Upper lobe of left lung (tissue), 6 donors: ENCODE measurements around the gene ZNF518A. TPM values are rescaled to one million over a fixed set of nuclear protein-coding genes. Genes with fewer than 3 reads are reported as not detected.
"Not testable (repeated sequence)": the region's sequence is repeated elsewhere in the genome, so short reads cannot be mapped to it uniquely, and the experiment has no call there.

Experiments
- ATAC-seq, 2 donors: fragments of 200-7000 bp; cut with Tn5 transposase; one replicate each; pipeline ENCODE4 v1.9.1; 2022; ENCODE audit warnings: mild to moderate bottlenecking in 2 of 2, moderate library complexity in 2 of 2; ENCODE audit not compliant: low FRiP score in 2 of 2
- DNase-seq, 2 donors: peaks; one replicate each; pipeline ENCODE4 v3.0.0-alpha.2; 2019 to 2020
- H3K27ac ChIP-seq, 4 donors: fragments of 200-600 bp; sonication (generic); one replicate each; pipeline ENCODE4 v1.5.1; 2016 to 2019
- H3K27me3 ChIP-seq, 4 donors: fragments of 200-600 bp; sonication (generic); one replicate each; pipeline ENCODE4 v1.5.1; 2017 to 2019
- H3K36me3 ChIP-seq, 4 donors: fragments of 200-600 bp; sonication (generic); one replicate each; pipeline ENCODE4 v1.5.1; 2016 to 2019
- H3K4me1 ChIP-seq, 4 donors: fragments of 200-600 bp; sonication (generic); one replicate each; pipeline ENCODE4 v1.5.1; 2018 to 2019
- H3K4me3 ChIP-seq, 4 donors: fragments of 200-600 bp; sonication (generic); one replicate each; pipeline ENCODE4 v1.5.1; 2017 to 2019; ENCODE audit warnings: mild to moderate bottlenecking in 2 of 4, moderate library complexity in 1 of 4
- H3K9me3 ChIP-seq, 4 donors: fragments of 200-600 bp; sonication (generic); one replicate each; pipeline ENCODE4 v1.5.1; 2018 to 2019
- CTCF ChIP-seq, 6 experiments: fragments of 450-650 bp in 4 of 6; fragments of 200-600 bp in 2 of 6; sonication (generic) in 2 of 6; IDR thresholded peaks; one replicate each; pipeline ENCODE4 v1.5.1; 2016 to 2019; ENCODE audit warnings: antibody characterized with exemption in 6 of 6
- EP300 ChIP-seq, 4 donors: sonication (generic); formaldehyde crosslinking; IDR thresholded peaks; one replicate each; pipeline ENCODE4 v1.5.1; 2017; ENCODE audit warnings: antibody characterized with exemption in 4 of 4, control low read depth in 2 of 4
- POLR2A ChIP-seq, 4 donors: fragments of 450-650 bp; IDR thresholded peaks; one replicate each; pipeline ENCODE4 v1.5.1; 2016 to 2017; ENCODE audit warnings: antibody characterized with exemption in 4 of 4, mild to moderate bottlenecking in 2 of 4
- POLR2AphosphoS5 ChIP-seq, 2 donors: sonication (generic); formaldehyde crosslinking; IDR thresholded peaks; one replicate each; pipeline ENCODE4 v1.5.1; 2017; ENCODE audit warnings: antibody characterized with exemption in 2 of 2
- WGBS, 2 donors: methylation state at CpG; one replicate each; pipeline ENCODE4 v1.1.5; 2017 to 2018; 5-methylcytosine and 5-hydroxymethylcytosine counted together
- total RNA-seq, 6 donors: library from RNA; depleted of rRNA in 4 of 6; stranded (reverse); fragments of >200 nt in 4 of 6; gene quantifications; one replicate each; pipeline versions ENCODE4 v1.1.0 to v1.2.1, GENCODE V29; 2016 to 2021
- donor health status: DM: no; HTN: no; CAD: no; lungs with moderate emphysema.
- donor health status: DM: no; HTN: yes; CAD: no; lungs with severe emphysema.

The ZNF518A gene
- total RNA-seq, 6 donors from 2014 or later: 4.7 to 29.5 (median 16.7) TPM

- no peak for TF ChIP-seq POLR2A (IDR thresholded peaks at IDR 0.05)
- TF ChIP-seq EP300 (IDR thresholded peaks at IDR 0.05): no peak
- TF ChIP-seq CTCF (IDR thresholded peaks at IDR 0.05): no peak
- TF ChIP-seq POLR2AphosphoS5 (IDR thresholded peaks at IDR 0.05): no peak
These were observed 40.1 kb downstream of the ZNF518A start for GRCh38 chr10:96170230-96170629.

GRCh38 chr10:96172666-96173065, 42.6 kb downstream of the ZNF518A start:
- DNase-seq (no peak), ATAC-seq (no peak)
- no peak overlapping the region for H3K4me3 ChIP-seq
- no peaks in the 10 kb centered on the region for H3K36me3 ChIP-seq
- no peaks in the 10 kb centered on the region for H3K4me1 ChIP-seq
- TF ChIP-seq CTCF (IDR thresholded peaks at IDR 0.05) (no peak), EP300 (IDR thresholded peaks at IDR 0.05) (no peak), POLR2A (IDR thresholded peaks at IDR 0.05) (no peak), POLR2AphosphoS5 (IDR thresholded peaks at IDR 0.05) (no peak)
- H3K27ac ChIP-seq: no peak overlapping the region
- WGBS, 2 donors: 100% methylated on average over 1 of the region's 1 CpG
- H3K9me3 ChIP-seq: peaks cover 14 to 41% (median 37%) of the 10 kb centered on the region in 4 donors
- H3K27me3 ChIP-seq: no peaks in the 10 kb centered on the region

More at GRCh38 chr10:96170230-96170629, 40.1 kb downstream of the ZNF518A start:
- Histone ChIP-seq H3K27ac (no peak overlapping the region), H3K27me3 (no peaks in the 10 kb centered on the region), H3K4me3 (no peak overlapping the region), H3K4me1 (no peaks in the 10 kb centered on the region), H3K9me3 (peaks cover 9 to 35% (median 30%) of the 10 kb centered on the region in 4 donors), H3K36me3 (no peaks in the 10 kb centered on the region)
- ATAC-seq (no peak), DNase-seq (no peak)

GRCh38 chr10:96176985-96177384, 46.9 kb downstream of the ZNF518A start:
- WGBS, 2 donors: 97 to 98% methylated on average over 1 of the region's 1 CpG
- Histone ChIP-seq H3K36me3 (no peaks in the 10 kb centered on the region), H3K4me3 (no peak overlapping the region), H3K4me1 (no peaks in the 10 kb centered on the region), H3K27ac (no peak overlapping the region), H3K27me3 (no peaks in the 10 kb centered on the region), H3K9me3 (peaks cover 5 to 32% (median 23%) of the 10 kb centered on the region in 4 donors)
- TF ChIP-seq POLR2AphosphoS5 (IDR thresholded peaks at IDR 0.05): no peak
- TF ChIP-seq POLR2A (IDR thresholded peaks at IDR 0.05): no peak
- TF ChIP-seq CTCF (IDR thresholded peaks at IDR 0.05): no peak
- no peak for TF ChIP-seq EP300 (IDR thresholded peaks at IDR 0.05)
- DNase-seq (no peak), ATAC-seq (no peak)

- H3K4me3 ChIP-seq: no peak overlapping the region
- H3K36me3 ChIP-seq: no peaks in the 10 kb centered on the region
- ATAC-seq (no peak), DNase-seq (no peak)
- peaks cover 0 to 9% (median 5%) of the 10 kb centered on the region in 4 donors for H3K9me3 ChIP-seq
- WGBS, 2 donors: 83 to 91% methylated on average over 2 of the region's 2 CpGs
- TF ChIP-seq POLR2A (IDR thresholded peaks at IDR 0.05) (no peak), EP300 (IDR thresholded peaks at IDR 0.05) (no peak), CTCF (IDR thresholded peaks at IDR 0.05) (no peak), POLR2AphosphoS5 (IDR thresholded peaks at IDR 0.05) (no peak)
- no peaks in the 10 kb centered on the region for H3K27me3 ChIP-seq
- no peak overlapping the region for H3K27ac ChIP-seq
- H3K4me1 ChIP-seq: no peaks in the 10 kb centered on the region
These were observed 58.3 kb downstream of the ZNF518A start for GRCh38 chr10:96188421-96188820.

- Histone ChIP-seq H3K9me3 (peaks cover 0 to 5% (median 5%) of the 10 kb centered on the region in 4 donors), H3K4me1 (no peaks in the 10 kb centered on the region), H3K4me3 (no peak overlapping the region), H3K36me3 (no peaks in the 10 kb centered on the region), H3K27me3 (no peaks in the 10 kb centered on the region), H3K27ac (no peak overlapping the region)
- DNase-seq: no peak
- WGBS, 2 donors: 82 to 89% methylated on average over 1 of the region's 1 CpG
- no peak for ATAC-seq
- TF ChIP-seq POLR2AphosphoS5 (IDR thresholded peaks at IDR 0.05) (no peak), POLR2A (IDR thresholded peaks at IDR 0.05) (no peak), EP300 (IDR thresholded peaks at IDR 0.05) (no peak), CTCF (IDR thresholded peaks at IDR 0.05) (no peak)
These were observed 58.8 kb downstream of the ZNF518A start for GRCh38 chr10:96188916-96189315.

GRCh38 chr10:96189505-96189904, 59.4 kb downstream of the ZNF518A start:
- H3K4me1 ChIP-seq, H3K27ac ChIP-seq, H3K36me3 ChIP-seq, ATAC-seq, DNase-seq, H3K4me3 ChIP-seq, H3K9me3 ChIP-seq, H3K27me3 ChIP-seq: not testable (repeated sequence)
- 79 to 82% methylated on average over 1 of the region's 1 CpG for WGBS, 2 donors
